Measurements from ENCODE around the gene NDUFB5. TPM values are rescaled to one million over a fixed set of nuclear protein-coding genes. Genes with fewer than 3 reads are reported as not detected.

Gene NDUFB5
- total RNA-seq, 2 donors from 2014 or later: 41.9 to 73.7 TPM

GRCh38 chr3:179608931-179609720, 4.5 kb downstream of the NDUFB5 start:
- no peaks in the 10 kb centered on the region for H3K27me3 ChIP-seq
- 53 to 68% methylated on average over 6 of the region's 6 CpGs for WGBS, 2 donors
- H3K36me3 ChIP-seq (replicated peaks in 1 of 2; ENCODE audit: insufficient read depth in 1 of 2, low read depth in 2 of 2): no peaks in the 10 kb centered on the region
- H3K27ac ChIP-seq: no peak overlapping the region
- intact Hi-C loops (cut with DNase I): no loop called here
- ATAC-seq (no peak), DNase-seq (no peak)
- H3K4me1 ChIP-seq: peaks cover 14% of the 10 kb centered on the region
- no peak overlapping the region for H3K4me3 ChIP-seq
- TF ChIP-seq POLR2A (IDR thresholded peaks at IDR 0.05) (no peak), CTCF (IDR thresholded peaks at IDR 0.05) (no peak)
- H3K9me3 ChIP-seq: no peaks in the 10 kb centered on the region

- H3K9me3 ChIP-seq: no peaks in the 10 kb centered on the region
- WGBS, 2 donors: 97% methylated on average over 4 of the region's 4 CpGs
Measured at GRCh38 chr3:179610066-179610465, 5.5 kb downstream of the NDUFB5 start.

GRCh38 chr3:179613807-179614206, 9.2 kb downstream of the NDUFB5 start:
- WGBS, 2 donors: 37 to 45% methylated on average over 2 of the region's 2 CpGs
- Histone ChIP-seq H3K4me3 (no peak overlapping the region), H3K9me3 (no peaks in the 10 kb centered on the region), H3K4me1 (no peaks in the 10 kb centered on the region), H3K27me3 (no peaks in the 10 kb centered on the region), H3K36me3 (replicated peaks in 1 of 2; ENCODE audit: insufficient read depth in 1 of 2, low read depth in 2 of 2) (peaks cover 0 to 5% of the 10 kb centered on the region in 2 donors), H3K27ac (no peak overlapping the region)
- no peak for DNase-seq
- intact Hi-C loops (cut with DNase I): no loop called here
- no peak for TF ChIP-seq CTCF (IDR thresholded peaks at IDR 0.05)
- no peak for TF ChIP-seq POLR2A (IDR thresholded peaks at IDR 0.05)
- ATAC-seq: no peak

More at GRCh38 chr3:179610066-179610465, 5.5 kb downstream of the NDUFB5 start:
- Histone ChIP-seq H3K27me3 (no peaks in the 10 kb centered on the region), H3K4me3 (no peak overlapping the region), H3K4me1 (peaks cover 14% of the 10 kb centered on the region), H3K36me3 (replicated peaks in 1 of 2; ENCODE audit: insufficient read depth in 1 of 2, low read depth in 2 of 2) (no peaks in the 10 kb centered on the region), H3K27ac (no peak overlapping the region)
- TF ChIP-seq CTCF (IDR thresholded peaks at IDR 0.05) (no peak), POLR2A (IDR thresholded peaks at IDR 0.05) (no peak)
- intact Hi-C loops (cut with DNase I): no loop called here
- no peak for ATAC-seq
- no peak for DNase-seq

- no peak for ATAC-seq
- no peaks in the 10 kb centered on the region for H3K27me3 ChIP-seq
- no peak overlapping the region for H3K4me3 ChIP-seq
- H3K36me3 ChIP-seq (replicated peaks in 1 of 2; ENCODE audit: insufficient read depth in 1 of 2, low read depth in 2 of 2): peaks cover 0 to 5% of the 10 kb centered on the region in 2 donors
- 82 to 85% methylated on average over 4 of the region's 4 CpGs for WGBS, 2 donors
- no peak overlapping the region for H3K27ac ChIP-seq
- no peaks in the 10 kb centered on the region for H3K9me3 ChIP-seq
- H3K4me1 ChIP-seq: no peaks in the 10 kb centered on the region
- TF ChIP-seq POLR2A (IDR thresholded peaks at IDR 0.05) (no peak), CTCF (IDR thresholded peaks at IDR 0.05) (no peak)
- intact Hi-C loops (cut with DNase I): no loop called here
- no peak for DNase-seq
Measured at GRCh38 chr3:179615458-179616173, 11.0 kb downstream of the NDUFB5 start.
